Gastrocnemius medialis (tissue), 4 donors: ENCODE measurements around the gene MYLK. TPM values are rescaled to one million over a fixed set of nuclear protein-coding genes. Genes with fewer than 3 reads are reported as not detected.

Experiments used
- ATAC-seq, 2 donors: fragments of 150-250 bp; one replicate each; pipeline ENCODE4 v1.9.1; 2016
- DNase-seq, 2 donors: peaks; one replicate each; pipeline ENCODE4 v3.0.0-alpha.2; 2019
- H3K27ac ChIP-seq, 4 donors: fragments of 200-600 bp; sonication (generic); 1 replicate in 1 of 4; 2 replicates in 3 of 4; pipeline ENCODE4 v1.5.1; 2016 to 2018; ENCODE audit warnings: mild to moderate bottlenecking in 2 of 4, moderate library complexity in 1 of 4
- H3K27me3 ChIP-seq, 3 donors: fragments of 200-600 bp; sonication (generic) in 2 of 3; 1 replicate in 1 of 3; 2 replicates in 2 of 3; pipeline versions ENCODE4 v1.5.1 to v1.6.0; 2016 to 2019; ENCODE audit warnings: mild to moderate bottlenecking in 1 of 3, moderate library complexity in 1 of 3
- H3K36me3 ChIP-seq, 2 donors: fragments of 200-600 bp; sonication (generic) in 1 of 2; one replicate each; pipeline ENCODE4 v1.5.1; 2017 to 2018
- H3K4me1 ChIP-seq, 2 donors: fragments of 200-600 bp; sonication (generic) in 1 of 2; one replicate each; pipeline ENCODE4 v1.5.1; 2016 to 2017; ENCODE audit warnings: mild to moderate bottlenecking in 2 of 2
- H3K4me3 ChIP-seq, 4 donors: fragments of 200-600 bp; sonication (generic) in 3 of 4; 1 replicate in 1 of 4; 2 replicates in 3 of 4; pipeline ENCODE4 v1.5.1; 2016 to 2019; ENCODE audit warnings: mild to moderate bottlenecking in 2 of 4
- H3K9me3 ChIP-seq, 3 donors: fragments of 200-600 bp; sonication (generic) in 2 of 3; 1 replicate in 1 of 3; 2 replicates in 2 of 3; pipeline ENCODE4 v1.5.1; 2016 to 2019
- CTCF ChIP-seq, 5 experiments: fragments of 450-650 bp in 3 of 5; fragments of 200-600 bp in 2 of 5; sonication (generic) in 2 of 5; IDR thresholded peaks in 4 of 5; conservative IDR thresholded peaks in 1 of 5; 1 replicate in 4 of 5; 2 replicates in 1 of 5; pipeline ENCODE4 v1.5.1; 2016 to 2019; ENCODE audit warnings: antibody characterized with exemption in 5 of 5, mild to moderate bottlenecking in 3 of 5, moderate library complexity in 3 of 5
- POLR2A ChIP-seq, 2 donors: fragments of 450-650 bp; IDR thresholded peaks; one replicate each; pipeline ENCODE4 v1.6.1; 2017; ENCODE audit warnings: antibody characterized with exemption in 2 of 2, mild to moderate bottlenecking in 2 of 2, moderate library complexity in 2 of 2
- in situ Hi-C, 4 donors: fragments of 200-750 bp; cut with MboI; loops; one replicate each; pipeline versions ENCODE4 v1.15.0 to v1.8.0; 2017; ENCODE audit warnings: low sequenced_read_pairs in 4 of 4
- intact Hi-C: fragments of 100-400 bp; cut with DNase I; formaldehyde crosslinking; loops from one replicate; pipeline ENCODE4 v1.15.1; 2023; ENCODE audit warnings: low total_unique reads
- total RNA-seq, 4 donors: library from RNA; depleted of rRNA; stranded (reverse); fragments of >200 nt; gene quantifications; one replicate each; pipeline versions ENCODE4 v1.1.0 to v1.2.3, GENCODE V29; 2016

The MYLK gene
- total RNA-seq, 4 donors from 2014 or later: 5.6 to 19.6 (median 8.8) TPM

- no peaks in the 10 kb centered on the region for H3K9me3 ChIP-seq
- no peak overlapping the region for H3K27ac ChIP-seq
- H3K4me1 ChIP-seq: no peaks in the 10 kb centered on the region
- no peak overlapping the region for H3K4me3 ChIP-seq
- H3K27me3 ChIP-seq: no peaks in the 10 kb centered on the region
- in situ Hi-C loops: loop anchor here in 1 of 4 donors (5.0 kb wide), 1 partner anchor 77 kb away; no protein-coding TSS in a partner anchor
- TF ChIP-seq POLR2A (IDR thresholded peaks at IDR 0.05) (no peak), CTCF (IDR thresholded peaks at IDR 0.05 in 4 of 5, conservative IDR thresholded peaks at IDR 0.05 in 1 of 5) (no peak)
- no peaks in the 10 kb centered on the region for H3K36me3 ChIP-seq
- ATAC-seq (no peak), DNase-seq (no peak)
- intact Hi-C loops: no loop called here
Measured at GRCh38 chr3:123728991-123729390, 155.1 kb downstream of the MYLK start.

GRCh38 chr3:123728014-123728413 lies 156.1 kb downstream of the MYLK start:
- Histone ChIP-seq H3K9me3 (no peaks in the 10 kb centered on the region), H3K36me3 (no peaks in the 10 kb centered on the region), H3K4me1 (no peaks in the 10 kb centered on the region), H3K27me3 (no peaks in the 10 kb centered on the region), H3K27ac (no peak overlapping the region), H3K4me3 (no peak overlapping the region)
- no peak for DNase-seq
- TF ChIP-seq CTCF (IDR thresholded peaks at IDR 0.05 in 4 of 5, conservative IDR thresholded peaks at IDR 0.05 in 1 of 5) (no peak), POLR2A (IDR thresholded peaks at IDR 0.05) (no peak)
- ATAC-seq: no peak
- in situ Hi-C loops: loop anchor here in 1 of 4 donors (5.0 kb wide), 1 partner anchor 76 kb away; no protein-coding TSS in a partner anchor
- intact Hi-C loops: no loop called here

GRCh38 chr3:123725652-123726400 lies 158.3 kb downstream of the MYLK start:
- ATAC-seq: no peak
- Histone ChIP-seq H3K36me3 (no peaks in the 10 kb centered on the region), H3K9me3 (no peaks in the 10 kb centered on the region), H3K4me1 (no peaks in the 10 kb centered on the region), H3K27me3 (no peaks in the 10 kb centered on the region), H3K27ac (no peak overlapping the region), H3K4me3 (no peak overlapping the region)
- TF ChIP-seq POLR2A (IDR thresholded peaks at IDR 0.05): no peak
- no peak for TF ChIP-seq CTCF (IDR thresholded peaks at IDR 0.05 in 4 of 5, conservative IDR thresholded peaks at IDR 0.05 in 1 of 5)
- intact Hi-C loops (no loop called here), in situ Hi-C loops (loop anchor here in 1 of 4 donors (5.0 kb wide), 1 partner anchor 74 kb away; no protein-coding TSS in a partner anchor)
- no peak for DNase-seq

GRCh38 chr3:123724306-123724705 lies 159.8 kb downstream of the MYLK start:
- no peak for TF ChIP-seq CTCF (IDR thresholded peaks at IDR 0.05 in 4 of 5, conservative IDR thresholded peaks at IDR 0.05 in 1 of 5)
- no peak for TF ChIP-seq POLR2A (IDR thresholded peaks at IDR 0.05)
- no peaks in the 10 kb centered on the region for H3K36me3 ChIP-seq
- H3K4me3 ChIP-seq: no peak overlapping the region
- intact Hi-C loops: no loop called here
- no peaks in the 10 kb centered on the region for H3K4me1 ChIP-seq
- H3K27me3 ChIP-seq: no peaks in the 10 kb centered on the region
- DNase-seq (no peak), ATAC-seq (no peak)
- in situ Hi-C loops: no loop called here
- no peak overlapping the region for H3K27ac ChIP-seq
- H3K9me3 ChIP-seq: no peaks in the 10 kb centered on the region
